H1 (cell line): ENCODE measurements around the gene LRRC39. TPM values are rescaled to one million over a fixed set of nuclear protein-coding genes. Genes with fewer than 3 reads are reported as not detected.

Experiments
- KDM4A ChIP-seq: IDR thresholded peaks from one replicate; pipeline ENCODE4 v1.7.1; 2012; ENCODE audit warnings: low read depth, mild to moderate bottlenecking, moderate library complexity, low read length, inconsistent platforms; ENCODE audit not compliant: severe bottlenecking
- polyA plus RNA-seq, 7 experiments: library from polyadenylated mRNA; depleted of rRNA in 3 of 7; stranded (reverse) in 5 of 7; unstranded in 2 of 7; fragments of >200 nt in 5 of 7; fragments of 200-250 nt in 2 of 7; gene quantifications; 1 replicate in 5 of 7; 2 replicates in 1 of 7; 4 replicates in 1 of 7; pipeline versions ENCODE4 v1.2.1 to v1.2.3, GENCODE V29; 2011 to 2013; ENCODE audit warnings: missing spikeins in 2 of 7, mixed read lengths in 2 of 7
- total RNA-seq: library from RNA; stranded (reverse); fragmentation: NEBNext Ultra II Directional; extraction: Animal tissue kit (Norgen Biotek cat#: 25700); gene quantifications from 2 replicates; pipeline ENCODE4 v1.2.1, GENCODE V29; 2021

Gene LRRC39
- total and polyA plus RNA-seq, 2 of the 8 experiments (the other 6 are each of a cell fraction or from before 2014, with no cell fraction given): 0.33 to 0.39 TPM

DNA sequence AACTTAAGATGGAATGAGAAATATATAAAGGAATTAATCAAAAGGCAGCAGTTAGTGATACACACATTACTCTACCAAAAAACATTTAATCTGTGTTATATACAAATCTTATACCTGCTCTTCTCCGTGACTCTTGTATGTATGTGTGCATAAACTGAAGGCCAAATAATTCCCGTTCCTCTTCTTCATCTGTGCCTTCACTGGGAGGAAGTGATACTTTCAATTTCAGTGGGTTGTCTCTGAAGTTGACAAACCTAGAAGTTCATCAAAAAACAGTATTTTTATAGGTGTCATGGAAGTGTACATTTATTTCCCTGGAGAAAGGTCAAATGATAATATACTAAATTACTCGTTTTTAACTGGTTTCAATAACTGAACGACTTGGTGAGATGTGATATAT is 25.8 kb downstream of the LRRC39 start (continued):
- no peak for TF ChIP-seq KDM4A
